IPS DF 4.7 (cell line): Measurements from ENCODE around the gene CD180.

Source experiments
- DNase-seq: peaks from one replicate; pipeline ENCODE4 v3.0.0-alpha.2; 2013; ENCODE audit warnings: low spot score; ENCODE audit errors: extremely low read depth

The CD180 gene

GRCh38 chr5:67214036-67214435 is 17.4 kb upstream of the CD180 start:
- DNase-seq: no peak

- DNase-seq: no peak
Observed at GRCh38 chr5:67211926-67212325, 15.3 kb upstream of the CD180 start.

GRCh38 chr5:67209141-67209771 is 12.7 kb upstream of the CD180 start:
- peak; percentile 82 for DNase-seq

- DNase-seq: no peak
Observed at GRCh38 chr5:67208403-67208802, 11.8 kb upstream of the CD180 start.

GRCh38 chr5:67206929-67207328 is 10.3 kb upstream of the CD180 start:
- no peak for DNase-seq

GRCh38 chr5:67206461-67206860 is 9.9 kb upstream of the CD180 start:
- DNase-seq: no peak

GRCh38 chr5:67205981-67206380 is 9.4 kb upstream of the CD180 start:
- DNase-seq: no peak

- DNase-seq: no peak
Observed at GRCh38 chr5:67204821-67205220, 8.2 kb upstream of the CD180 start.

GRCh38 chr5:67203701-67204074 is 7.1 kb upstream of the CD180 start:
- no peak for DNase-seq

GRCh38 chr5:67202828-67203227 is 6.2 kb upstream of the CD180 start:
- DNase-seq: no peak

- DNase-seq: no peak
Observed at GRCh38 chr5:67201897-67202549, 5.4 kb upstream of the CD180 start.

- DNase-seq: no peak
Observed at GRCh38 chr5:67200809-67201562, 4.4 kb upstream of the CD180 start.

GRCh38 chr5:67199859-67200258 is 3.3 kb upstream of the CD180 start:
- no peak for DNase-seq

GRCh38 chr5:67198917-67199316 is 2.3 kb upstream of the CD180 start:
- no peak for DNase-seq

GRCh38 chr5:67197536-67197935 is 937 bp upstream of the CD180 start:
- DNase-seq: no peak

- no peak for DNase-seq
Observed at GRCh38 chr5:67195406-67196275, 958 bp downstream of the CD180 start.

GRCh38 chr5:67194166-67194565 is 2.4 kb downstream of the CD180 start:
- DNase-seq: no peak

- no peak for DNase-seq
Observed at GRCh38 chr5:67193439-67193807, 3.2 kb downstream of the CD180 start.

- DNase-seq: no peak
Observed at GRCh38 chr5:67192719-67193438, 3.7 kb downstream of the CD180 start.

GRCh38 chr5:67190861-67191260 is 5.7 kb downstream of the CD180 start:
- DNase-seq: no peak

- DNase-seq: no peak
Observed at GRCh38 chr5:67190410-67190809, 6.2 kb downstream of the CD180 start.
